K562 (cell line): ENCODE measurements around the gene DTNA. TPM values are rescaled to one million over a fixed set of nuclear protein-coding genes. Genes with fewer than 3 reads are reported as not detected.

Source experiments
- ATAC-seq: fragments of 200-7000 bp; cut with Tn5 transposase; 3 replicates; pipeline ENCODE4 v1.9.1; 2020; ENCODE audit warnings: moderate library complexity
- BruUV-seq: library from RNA; stranded (reverse); fragments of 400-500 nt; replicated peaks from 2 replicates; lab custom pipeline; 2021; lab: Mats Ljungman, UMichigan
- CTCF ChIA-PET: fragments of 300-600 bp; formaldehyde crosslinking; extraction: SDS; loops from one replicate; lab custom pipeline; 2021; ENCODE audit warnings: low intra/inter-chr PET ratio; lab: Yijun Ruan, JAX
- POLR2A ChIA-PET: fragments of 300-600, 350-650 bp; sonication (Branson Sonifier 250); formaldehyde crosslinking; extraction: SDS; loops from one replicate; lab custom pipeline; 2021; ENCODE audit warnings: antibody characterized with exemption, inconsistent platforms; lab: Yijun Ruan, JAX
- DNase-seq, 4 experiments: peaks; one replicate each; pipeline versions ENCODE4 v3.0.0 to v3.0.0-alpha.2; 2011 to 2018; ENCODE audit warnings: low spot score in 3 of 4, mixed read lengths in 3 of 4; ENCODE audit errors: extremely low read depth in 1 of 4
- FAIRE-seq: peaks from 2 replicates; lab custom pipeline; 2011; peaks lifted over from hg19 to GRCh38; lab: Jason Lieb, UNC
- H2AFZ ChIP-seq: 2 replicates; pipeline ENCODE4 v1.6.0; 2011; ENCODE audit warnings: low read depth, low read length, control low read depth, inconsistent platforms
- H3K27ac ChIP-seq: fragments of 200-600 bp; 3 replicates; pipeline ENCODE4 v1.8.0; 2011; ENCODE audit warnings: low read depth, mild to moderate bottlenecking, control low read depth, inconsistent platforms, low read length, moderate library complexity, mixed read lengths; ENCODE audit errors: extremely low read depth
- H3K27me3 ChIP-seq, 2 experiments: fragments of 300-600 bp in 1 of 2; 2 replicates in 1 of 2; 3 replicates in 1 of 2; pipeline versions ENCODE4 v1.6.0 to v1.8.0; 2011; ENCODE audit warnings: inconsistent platforms in 2 of 2, low read length in 2 of 2, mild to moderate bottlenecking in 1 of 2, mixed read lengths in 1 of 2, moderate library complexity in 1 of 2; ENCODE audit not compliant: control insufficient read depth in 2 of 2, insufficient read depth in 2 of 2
- H3K36me3 ChIP-seq: fragments of 300-600 bp; 3 replicates; pipeline ENCODE4 v1.8.0; 2011; ENCODE audit warnings: mild to moderate bottlenecking, low read length, inconsistent platforms; ENCODE audit not compliant: control insufficient read depth, insufficient read depth
- H3K4me1 ChIP-seq, 2 experiments: fragments of 200-600 bp in 1 of 2; replicated peaks in 1 of 2; 2 replicates in 1 of 2; 3 replicates in 1 of 2; pipeline versions ENCODE4 v1.5.1 to v1.8.0; 2011; ENCODE audit warnings: inconsistent platforms in 2 of 2, low read length in 2 of 2, mild to moderate bottlenecking in 1 of 2, mixed read lengths in 1 of 2, moderate library complexity in 1 of 2; ENCODE audit not compliant: control insufficient read depth in 2 of 2, insufficient read depth in 2 of 2
- H3K4me2 ChIP-seq: 2 replicates; pipeline ENCODE4 v1.6.1; 2011; ENCODE audit warnings: low read length, control low read depth, inconsistent platforms, mixed read lengths; ENCODE audit not compliant: insufficient read depth
- H3K4me3 ChIP-seq: fragments of 200-600 bp; sonication (generic), shearing (Covaris generic); 2 replicates; pipeline ENCODE4 v1.5.1; 2016; ENCODE audit warnings: control low read depth, inconsistent platforms
- H3K79me2 ChIP-seq: fragments of 200-600 bp; 3 replicates; pipeline ENCODE4 v1.8.0; 2011; ENCODE audit warnings: low read length, inconsistent platforms; ENCODE audit not compliant: control insufficient read depth, insufficient read depth
- H3K9ac ChIP-seq, 2 experiments: 2 replicates each; pipeline versions ENCODE4 v1.6.0 to v1.6.1; 2011; ENCODE audit warnings: low read depth in 2 of 2, low read length in 2 of 2, control low read depth in 1 of 2, inconsistent platforms in 1 of 2, mild to moderate bottlenecking in 1 of 2, mixed read lengths in 1 of 2; ENCODE audit not compliant: insufficient read depth in 1 of 2
- H3K9me1 ChIP-seq: one replicate; pipeline ENCODE4 v1.6.0; 2011; ENCODE audit warnings: inconsistent platforms, mild to moderate bottlenecking, low read length, moderate library complexity; ENCODE audit not compliant: control insufficient read depth, insufficient read depth
- H3K9me3 ChIP-seq: replicated peaks from 2 replicates; pipeline ENCODE4 v1.5.1; 2011; ENCODE audit warnings: low read depth, low read length, inconsistent platforms; ENCODE audit not compliant: control insufficient read depth, insufficient read depth
- H4K20me1 ChIP-seq: replicated peaks from 2 replicates; pipeline ENCODE4 v1.6.1; 2011; ENCODE audit warnings: low read length, inconsistent platforms, mixed read lengths; ENCODE audit not compliant: control insufficient read depth, insufficient read depth
- HDAC2 ChIP-seq: fragments of 450-650 bp; IDR thresholded peaks from 2 replicates; pipeline ENCODE4 v1.6.1; 2016; ENCODE audit warnings: mild to moderate bottlenecking
- TEAD4 ChIP-seq, 2 experiments: sonication (generic) in 1 of 2; formaldehyde crosslinking in 1 of 2; IDR thresholded peaks; 2 replicates each; pipeline versions ENCODE4 v1.6.1 to v1.8.0; 2012 to 2022; ENCODE audit warnings: borderline replicate concordance in 1 of 2, inconsistent platforms in 1 of 2, low read length in 1 of 2, mild to moderate bottlenecking in 1 of 2, missing genetic modification reagents in 1 of 2
- WGBS: fragments of 100-300 bp; shearing (Covaris generic); methylation state at CpG from one replicate; pipeline ENCODE4 v1.1.6; 2016; ENCODE audit warnings: low coverage, mixed read lengths; ENCODE audit not compliant: insufficient coverage; ENCODE audit errors: missing lambda C conversion rate; 5-methylcytosine and 5-hydroxymethylcytosine counted together
- in situ Hi-C: fragments of 300-500 bp; cut with MboI; formaldehyde crosslinking; loops from 4 replicates; pipeline ENCODE4 v1.15.0; 2018; ENCODE audit warnings: inconsistent platforms, mixed read lengths
- intact Hi-C: fragments of 100-400 bp; cut with micrococcal nuclease; formaldehyde crosslinking; loops from 2 replicates; pipeline ENCODE4 v1.14.2; 2022
- polyA plus RNA-seq, 8 experiments: library from polyadenylated mRNA; depleted of rRNA in 4 of 8; stranded (reverse) in 5 of 8; unstranded in 3 of 8; fragments of >200 nt; fragmentation: Nextera tagmentation in 2 of 8; fragmentation: Illumina TruSeq in 1 of 8; extraction: Ambion mirVana in 2 of 8; extraction: Trizol in 1 of 8; gene quantifications; 2 replicates each; pipeline versions ENCODE4 v1.2.1 to v1.2.3, GENCODE V29; 2011 to 2014; ENCODE audit warnings: inconsistent platforms in 1 of 8, missing spikeins in 1 of 8
- total RNA-seq, 7 experiments: library from RNA; depleted of rRNA in 6 of 7; stranded (reverse); fragments of >200 nt in 6 of 7; fragmentation: Illumina TruSeq in 2 of 7; extraction: Trizol in 2 of 7; gene quantifications; 2 replicates each; pipeline versions ENCODE4 v1.2.1 to v1.2.3, GENCODE V29; 2011 to 2021; ENCODE audit warnings: low replicate concordance in 1 of 7
- TF ChIP-seq, protein P1 (sequence below): IDR thresholded peaks from 2 replicates; pipeline ENCODE4 v1.6.1; 2011; ENCODE audit warnings: borderline replicate concordance, low read depth, mild to moderate bottlenecking, moderate library complexity, low read length; ENCODE audit not compliant: insufficient read depth, poor library complexity, severe bottlenecking

Gene DTNA
- total and polyA plus RNA-seq, 9 of the 15 experiments (the other 6 are each of a cell fraction or from before 2014, with no cell fraction given): 0.07 to 2.4 (median 0.22) TPM; not detected in 2

DNA sequence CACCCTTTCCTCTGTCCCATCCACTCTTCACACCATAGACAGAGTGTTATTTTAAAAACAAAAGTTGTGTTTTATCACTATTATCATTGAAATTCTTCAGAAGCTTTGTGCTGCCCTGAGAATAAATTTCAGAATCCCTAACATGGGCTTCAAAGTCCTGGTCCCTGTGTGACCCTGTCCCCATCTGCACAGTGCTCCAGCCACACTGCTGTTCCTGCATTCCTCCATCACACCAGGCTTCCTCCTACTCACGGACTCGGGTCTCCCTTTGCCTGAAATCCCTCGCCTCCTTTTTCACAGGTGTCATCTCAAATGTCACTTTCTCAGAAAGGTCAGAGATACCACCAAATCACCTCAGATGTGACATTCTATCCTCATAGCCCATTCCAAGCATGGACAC, 8.2 kb upstream of the DTNA start:
- Histone ChIP-seq H3K36me3 (no peaks in the 10 kb centered on the region), H4K20me1 (no peaks in the 10 kb centered on the region), H3K4me3 (no peak overlapping the region), H3K27me3 (no peaks in the 10 kb centered on the region), H3K9ac (no peak overlapping the region), H3K27ac (no peak overlapping the region), H3K79me2 (no peaks in the 10 kb centered on the region), H3K4me2 (no peak overlapping the region), H3K9me3 (no peaks in the 10 kb centered on the region), H2AFZ (no peak overlapping the region), H3K4me1 (no peaks in the 10 kb centered on the region), H3K9me1 (no peaks in the 10 kb centered on the region)
- FAIRE-seq (no peak), DNase-seq (no peak), ATAC-seq (no peak)
- CTCF ChIA-PET: no interaction called here
- WGBS: 0% methylated on average over 3 of the region's 3 CpGs
- intact Hi-C loops: no loop called here
- TF ChIP-seq, protein P1, sequence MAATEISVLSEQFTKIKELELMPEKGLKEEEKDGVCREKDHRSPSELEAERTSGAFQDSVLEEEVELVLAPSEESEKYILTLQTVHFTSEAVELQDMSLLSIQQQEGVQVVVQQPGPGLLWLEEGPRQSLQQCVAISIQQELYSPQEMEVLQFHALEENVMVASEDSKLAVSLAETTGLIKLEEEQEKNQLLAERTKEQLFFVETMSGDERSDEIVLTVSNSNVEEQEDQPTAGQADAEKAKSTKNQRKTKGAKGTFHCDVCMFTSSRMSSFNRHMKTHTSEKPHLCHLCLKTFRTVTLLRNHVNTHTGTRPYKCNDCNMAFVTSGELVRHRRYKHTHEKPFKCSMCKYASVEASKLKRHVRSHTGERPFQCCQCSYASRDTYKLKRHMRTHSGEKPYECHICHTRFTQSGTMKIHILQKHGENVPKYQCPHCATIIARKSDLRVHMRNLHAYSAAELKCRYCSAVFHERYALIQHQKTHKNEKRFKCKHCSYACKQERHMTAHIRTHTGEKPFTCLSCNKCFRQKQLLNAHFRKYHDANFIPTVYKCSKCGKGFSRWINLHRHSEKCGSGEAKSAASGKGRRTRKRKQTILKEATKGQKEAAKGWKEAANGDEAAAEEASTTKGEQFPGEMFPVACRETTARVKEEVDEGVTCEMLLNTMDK: no peak
- TF ChIP-seq TEAD4 (IDR thresholded peaks at IDR 0.05; ENCODE audit: low read length) (no peak), TEAD4 (CRISPR knock-in tag; IDR thresholded peaks at IDR 0.05; ENCODE audit: borderline replicate concordance) (no peak), HDAC2 (no peak)
- POLR2A ChIA-PET: no interaction called here
- BruUV-seq: no TSS peak
- in situ Hi-C loops: no loop called here
